Smooth muscle cell (in vitro differentiated cells): ENCODE results near the gene LEPR. TPM values are rescaled to one million over a fixed set of nuclear protein-coding genes. Genes with fewer than 3 reads are reported as not detected.
A peak's percentile ranks its signal among the peaks of the same experiment; 100 is the strongest.

Experiments
- DNase-seq: peaks from one replicate; lab custom pipeline; 2025; ENCODE audit not compliant: unreplicated experiment; lab: John Stamatoyannopoulos, UW
- H2AFZ ChIP-seq: fragments of 200-600 bp; sonication (generic); 2 replicates; pipeline ENCODE4 v1.6.0; 2016; ENCODE audit warnings: antibody characterized with exemption, low read depth, mild to moderate bottlenecking
- H3F3A ChIP-seq: fragments of 200-600 bp; sonication (generic); 2 replicates; pipeline ENCODE4 v1.6.0; 2017; ENCODE audit warnings: antibody characterized with exemption, low read depth
- H3K27ac ChIP-seq: fragments of 200-600 bp; sonication (generic); 2 replicates; pipeline ENCODE4 v1.5.1; 2016; ENCODE audit warnings: low read depth, mild to moderate bottlenecking
- H3K27me3 ChIP-seq: fragments of 200-600 bp; sonication (generic); 2 replicates; pipeline ENCODE4 v1.6.1; 2016; ENCODE audit warnings: low read depth, mild to moderate bottlenecking
- H3K36me3 ChIP-seq: fragments of 200-600 bp; sonication (generic); 2 replicates; pipeline ENCODE4 v1.5.1; 2016; ENCODE audit warnings: low read depth
- H3K4me1 ChIP-seq: fragments of 200-600 bp; sonication (generic); 2 replicates; pipeline ENCODE4 v1.5.1; 2016; ENCODE audit warnings: low read depth
- H3K4me2 ChIP-seq: fragments of 200-600 bp; sonication (generic); 2 replicates; pipeline ENCODE4 v1.6.0; 2016; ENCODE audit warnings: mild to moderate bottlenecking
- H3K4me3 ChIP-seq: fragments of 200-600 bp; sonication (generic); 2 replicates; pipeline ENCODE4 v1.5.1; 2016; ENCODE audit warnings: mild to moderate bottlenecking
- H3K79me2 ChIP-seq: fragments of 200-600 bp; sonication (generic); 2 replicates; pipeline ENCODE4 v1.6.0; 2016; ENCODE audit warnings: low read depth, mild to moderate bottlenecking
- H3K9ac ChIP-seq: fragments of 200-600 bp; sonication (generic); 2 replicates; pipeline ENCODE4 v1.6.0; 2016; ENCODE audit warnings: low read depth
- H3K9me3 ChIP-seq: fragments of 200-600 bp; sonication (generic); replicated peaks from 2 replicates; pipeline ENCODE4 v1.5.1; 2016; ENCODE audit warnings: low read depth
- H4K20me1 ChIP-seq: fragments of 200-600 bp; sonication (generic); 2 replicates; pipeline ENCODE4 v1.6.0; 2016; ENCODE audit warnings: low read depth
- CTCF ChIP-seq: fragments of 200-600 bp; sonication (generic); IDR thresholded peaks from 2 replicates; pipeline ENCODE4 v1.5.1; 2017; ENCODE audit warnings: borderline replicate concordance, mild to moderate bottlenecking, antibody characterized with exemption; ENCODE audit not compliant: insufficient read depth, poor library complexity, severe bottlenecking
- WGBS: methylation state at CpG from one replicate; pipeline ENCODE4 v1.1.7; 2016; ENCODE audit warnings: low lambda C conversion rate; 5-methylcytosine and 5-hydroxymethylcytosine counted together
- polyA plus RNA-seq: library from polyadenylated mRNA; unstranded; fragments of >200 nt; fragmentation: Nextera tagmentation; extraction: Ambion mirVana; gene quantifications from 2 replicates; pipeline ENCODE4 v1.2.1, GENCODE V29; 2016
- small RNA-seq: library from RNA; depleted of rRNA; stranded (forward); fragments of <200 nt; gene quantifications from one replicate; pipeline ENCODE3, GENCODE V24; 2014
- total RNA-seq: library from RNA; depleted of rRNA; stranded (reverse); fragments of >200 nt; gene quantifications from 2 replicates; pipeline ENCODE4 v1.2.3, GENCODE V29; 2014

LEPR gene
- total and polyA plus RNA-seq, 2 experiments from 2014 or later: 9.3 to 15.1 TPM

- H4K20me1 ChIP-seq: peaks cover 5% of the 10 kb centered on the region
- H3K4me2 ChIP-seq: peak overlapping the region; percentile 51
- no peaks in the 10 kb centered on the region for H3K27me3 ChIP-seq
- H3K4me1 ChIP-seq: peaks cover 12% of the 10 kb centered on the region
- H3K9ac ChIP-seq: no peak overlapping the region
- 21% methylated on average over 6 of the region's 6 CpGs for WGBS
- no peaks in the 10 kb centered on the region for H3K79me2 ChIP-seq
- no peak for TF ChIP-seq CTCF
- H2AFZ ChIP-seq: no peak overlapping the region
- no peaks in the 10 kb centered on the region for H3K36me3 ChIP-seq
- no peak for DNase-seq
- no peak overlapping the region for H3K27ac ChIP-seq
- no peaks in the 10 kb centered on the region for H3K9me3 ChIP-seq
- H3F3A ChIP-seq: no peaks in the 10 kb centered on the region
- no peak overlapping the region for H3K4me3 ChIP-seq
Observed at GRCh38 chr1:65467536-65467935, 47.1 kb downstream of the LEPR start.

GRCh38 chr1:65469126-65469888 lies 48.8 kb downstream of the LEPR start:
- WGBS: 66% methylated on average over 4 of the region's 4 CpGs
- Histone ChIP-seq H3K27me3 (no peaks in the 10 kb centered on the region), H3K4me2 (no peak overlapping the region), H3K36me3 (no peaks in the 10 kb centered on the region), H3K4me1 (peaks cover 12% of the 10 kb centered on the region), H3K9me3 (no peaks in the 10 kb centered on the region), H3K4me3 (no peak overlapping the region), H4K20me1 (peaks cover 5% of the 10 kb centered on the region), H3K79me2 (no peaks in the 10 kb centered on the region), H2AFZ (no peak overlapping the region), H3K9ac (no peak overlapping the region), H3K27ac (no peak overlapping the region), H3F3A (no peaks in the 10 kb centered on the region)
- TF ChIP-seq CTCF: no peak
- DNase-seq: no peak

- H4K20me1 ChIP-seq: peaks cover 5% of the 10 kb centered on the region
- H3K4me2 ChIP-seq: no peak overlapping the region
- no peaks in the 10 kb centered on the region for H3F3A ChIP-seq
- TF ChIP-seq CTCF: no peak
- no peaks in the 10 kb centered on the region for H3K79me2 ChIP-seq
- H2AFZ ChIP-seq: no peak overlapping the region
- no peaks in the 10 kb centered on the region for H3K9me3 ChIP-seq
- WGBS: 83% methylated on average over 4 of the region's 4 CpGs
- no peak overlapping the region for H3K27ac ChIP-seq
- no peaks in the 10 kb centered on the region for H3K36me3 ChIP-seq
- no peaks in the 10 kb centered on the region for H3K27me3 ChIP-seq
- H3K4me1 ChIP-seq: peaks cover 12% of the 10 kb centered on the region
- H3K9ac ChIP-seq: no peak overlapping the region
- DNase-seq: no peak
- H3K4me3 ChIP-seq: no peak overlapping the region
Observed at GRCh38 chr1:65469889-65470340, 49.4 kb downstream of the LEPR start.

Small RNA genes within 50 kb of the gene (small RNA-seq; reads per million reads assigned to genes)
- not detected for gene RNU2-15P

Other genes starting within 250 kb of the LEPR start
- gene DNAJC6, start 111.1 kb upstream of the LEPR start, total RNA-seq: 3.2 and 7.8 TPM in 2 replicates
- gene DNAJC6, start 111.1 kb upstream of the LEPR start, polyA plus RNA-seq: 0.70 and 2.7 TPM in 2 replicates
- gene LEPROT, start within 50 bp of the LEPR start, total RNA-seq: 61.0 and 93.2 TPM in 2 replicates
- 67.8 and 76.4 TPM in 2 replicates for gene LEPROT, start within 50 bp of the LEPR start, polyA plus RNA-seq